HEK293 (cell line): Measurements from ENCODE around the gene DDX27.

ENCODE experiments used
- CTCF ChIA-PET: fragments of 350-600 bp; formaldehyde crosslinking; extraction: SDS; loops from one replicate; lab custom pipeline; 2021; ENCODE audit warnings: antibody characterized with exemption; lab: Yijun Ruan, JAX
- POLR2A ChIA-PET: fragments of 300-600 bp; formaldehyde crosslinking; extraction: SDS; loops from one replicate; lab custom pipeline; 2020; ENCODE audit warnings: antibody characterized with exemption, inconsistent platforms; lab: Yijun Ruan, JAX
- H3K27ac ChIP-seq: fragments of 200-500 bp; sonication (Bioruptor generic); 2 replicates; pipeline ENCODE4 v1.5.1; 2014; ENCODE audit warnings: low read depth, low read length, control low read depth, inconsistent platforms; ENCODE audit errors: extremely low read depth
- H3K36me3 ChIP-seq, 2 experiments: fragments of 200-500 bp in 1 of 2; sonication (Bioruptor generic) in 1 of 2; 1 replicate in 1 of 2; 2 replicates in 1 of 2; pipeline ENCODE4 v1.5.1; 2014 to 2017; ENCODE audit warnings: inconsistent platforms in 2 of 2, low read length in 2 of 2; ENCODE audit not compliant: control insufficient read depth in 2 of 2, insufficient read depth in 1 of 2
- H3K4me1 ChIP-seq: fragments of 200-500 bp; sonication (Bioruptor generic); 2 replicates; pipeline ENCODE4 v1.5.1; 2014; ENCODE audit warnings: mild to moderate bottlenecking, low read length, inconsistent platforms; ENCODE audit not compliant: control insufficient read depth, insufficient read depth
- H3K4me3 ChIP-seq: 2 replicates; pipeline ENCODE4 v1.5.1; 2011; ENCODE audit warnings: low read depth, mild to moderate bottlenecking, control low read depth, low read length, moderate library complexity
- H3K9me3 ChIP-seq: fragments of 200-500 bp; sonication (Bioruptor generic); 2 replicates; pipeline ENCODE4 v1.5.1; 2014; ENCODE audit warnings: low read depth, low read length, inconsistent platforms; ENCODE audit not compliant: control insufficient read depth, insufficient read depth
- BCL11B ChIP-seq: fragments of 450-650 bp; formaldehyde crosslinking; IDR thresholded peaks from 2 replicates; pipeline ENCODE4 v1.5.1; 2016; ENCODE audit warnings: low read depth, missing biosample characterization, missing genetic modification characterization
- CTCF ChIP-seq: fragments of 450-650 bp; formaldehyde crosslinking; IDR thresholded peaks from 2 replicates; pipeline ENCODE4 v1.5.1; 2016; ENCODE audit warnings: missing biosample characterization, missing genetic modification characterization
- GLIS1 ChIP-seq: fragments of 450-650 bp; formaldehyde crosslinking; IDR thresholded peaks from 2 replicates; pipeline ENCODE4 v1.5.1; 2016; ENCODE audit warnings: missing biosample characterization, missing genetic modification characterization
- HIC1 ChIP-seq: fragments of 450-650 bp; formaldehyde crosslinking; IDR thresholded peaks from 2 replicates; pipeline ENCODE4 v1.5.1; 2016; ENCODE audit warnings: missing biosample characterization, missing genetic modification characterization
- HOXA7 ChIP-seq: sonication (generic); formaldehyde crosslinking; IDR thresholded peaks from 2 replicates; pipeline ENCODE4 v1.8.1; 2022; ENCODE audit warnings: missing genetic modification reagents, borderline replicate concordance
- IKZF3 ChIP-seq: fragments of 450-650 bp; IDR thresholded peaks from 2 replicates; pipeline ENCODE4 v1.5.0; 2018; ENCODE audit warnings: missing biosample characterization, mild to moderate bottlenecking, missing genetic modification characterization, moderate library complexity
- KLF8 ChIP-seq: fragments of 450-650 bp; formaldehyde crosslinking; IDR thresholded peaks from 2 replicates; pipeline ENCODE4 v1.5.1; 2016; ENCODE audit warnings: missing biosample characterization, missing genetic modification characterization
- PATZ1 ChIP-seq: fragments of 450-650 bp; formaldehyde crosslinking; IDR thresholded peaks from 2 replicates; pipeline ENCODE4 v1.5.1; 2016; ENCODE audit warnings: missing biosample characterization, missing genetic modification characterization
- SALL2 ChIP-seq: fragments of 450-650 bp; formaldehyde crosslinking; IDR thresholded peaks from 2 replicates; pipeline ENCODE4 v1.5.0; 2017; ENCODE audit warnings: missing biosample characterization, mild to moderate bottlenecking, missing genetic modification characterization, borderline replicate concordance
- ZBTB11 ChIP-seq: fragments of 450-650 bp; formaldehyde crosslinking; conservative IDR thresholded peaks from 2 replicates; pipeline ENCODE4 v1.5.1; 2016; ENCODE audit warnings: low read depth, missing biosample characterization, missing genetic modification characterization
- ZBTB20 ChIP-seq: fragments of 450-650 bp; formaldehyde crosslinking; IDR thresholded peaks from 2 replicates; pipeline ENCODE4 v1.5.1; 2016; ENCODE audit warnings: missing biosample characterization, missing genetic modification characterization
- ZBTB48 ChIP-seq: fragments of 450-650 bp; formaldehyde crosslinking; IDR thresholded peaks from 2 replicates; pipeline ENCODE4 v1.5.1; 2016; ENCODE audit warnings: missing biosample characterization, missing genetic modification characterization
- ZFHX2 ChIP-seq: fragments of 450-650 bp; formaldehyde crosslinking; conservative IDR thresholded peaks from 2 replicates; pipeline ENCODE4 v1.5.1; 2016; ENCODE audit warnings: missing biosample characterization, missing genetic modification characterization
- ZNF133 ChIP-seq: fragments of 450-650 bp; formaldehyde crosslinking; IDR thresholded peaks from 2 replicates; pipeline ENCODE4 v1.5.1; 2016; ENCODE audit warnings: missing biosample characterization, missing genetic modification characterization
- ZNF146 ChIP-seq: fragments of 450-650 bp; formaldehyde crosslinking; IDR thresholded peaks from 2 replicates; pipeline ENCODE4 v1.5.1; 2016; ENCODE audit warnings: missing biosample characterization, missing genetic modification characterization
- ZNF157 ChIP-seq: fragments of 450-650 bp; formaldehyde crosslinking; IDR thresholded peaks from 2 replicates; pipeline ENCODE4 v1.5.1; 2016; ENCODE audit warnings: missing biosample characterization, missing genetic modification characterization
- ZNF202 ChIP-seq: fragments of 450-650 bp; formaldehyde crosslinking; IDR thresholded peaks from 2 replicates; pipeline ENCODE4 v1.5.1; 2016; ENCODE audit warnings: missing biosample characterization, missing genetic modification characterization, borderline replicate concordance
- ZNF266 ChIP-seq: fragments of 450-650 bp; formaldehyde crosslinking; IDR thresholded peaks from 2 replicates; pipeline ENCODE4 v1.5.1; 2016; ENCODE audit warnings: missing biosample characterization, missing genetic modification characterization, low read depth
- ZNF335 ChIP-seq: fragments of 450-650 bp; formaldehyde crosslinking; conservative IDR thresholded peaks from 2 replicates; pipeline ENCODE4 v1.5.1; 2016; ENCODE audit warnings: missing biosample characterization, missing genetic modification characterization
- ZNF362 ChIP-seq: fragments of 450-650 bp; formaldehyde crosslinking; IDR thresholded peaks from 2 replicates; pipeline ENCODE4 v1.5.1; 2016; ENCODE audit warnings: missing biosample characterization, missing genetic modification characterization
- ZNF530 ChIP-seq: fragments of 450-650 bp; formaldehyde crosslinking; IDR thresholded peaks from 2 replicates; pipeline ENCODE4 v1.5.1; 2016; ENCODE audit warnings: low read depth, missing biosample characterization, missing genetic modification characterization
- ZNF585B ChIP-seq: fragments of 450-650 bp; formaldehyde crosslinking; IDR thresholded peaks from 2 replicates; pipeline ENCODE4 v1.5.1; 2016; ENCODE audit warnings: missing biosample characterization, missing genetic modification characterization
- ZNF621 ChIP-seq: fragments of 450-650 bp; formaldehyde crosslinking; IDR thresholded peaks from 2 replicates; pipeline ENCODE4 v1.5.1; 2017; ENCODE audit warnings: missing biosample characterization, missing genetic modification characterization
- ZNF747 ChIP-seq: fragments of 450-650 bp; formaldehyde crosslinking; IDR thresholded peaks from 2 replicates; pipeline ENCODE4 v1.5.1; 2016; ENCODE audit warnings: missing biosample characterization, missing genetic modification characterization
- ZSCAN16 ChIP-seq: fragments of 450-650 bp; formaldehyde crosslinking; IDR thresholded peaks from 2 replicates; pipeline ENCODE4 v1.5.1; 2016; ENCODE audit warnings: missing biosample characterization, missing genetic modification characterization

Gene DDX27

GRCh38 chr20:49276961-49277785 is 58.0 kb downstream of the DDX27 start (continued):
- TF ChIP-seq SALL2 (tag by site-specific recombination), result no peak
- TF ChIP-seq HOXA7 (CRISPR knock-in tag), result no peak
- TF ChIP-seq ZNF133, result peak; percentile 24; the same call in 1 of the 2 replicates
- TF ChIP-seq ZSCAN16 (tag by site-specific recombination), result no peak
- TF ChIP-seq CTCF (tag by site-specific recombination), result peak; percentile 49
- TF ChIP-seq GLIS1 (tag by site-specific recombination), result peak; percentile 59
- peak; percentile 19; the same call in 1 of the 2 replicates for TF ChIP-seq ZNF202
- peak; percentile 97 for TF ChIP-seq ZBTB48 (tag by site-specific recombination)
- peak; percentile 75 for TF ChIP-seq PATZ1
- TF ChIP-seq ZNF157 (tag by site-specific recombination), result no peak
- TF ChIP-seq ZNF362 (tag by site-specific recombination), result peak; percentile 85
- no peak for TF ChIP-seq ZNF585B

GRCh38 chr20:49277786-49278035 is 58.5 kb downstream of the DDX27 start:
- TF ChIP-seq ZBTB11 (no peak), HOXA7 (CRISPR knock-in tag) (no peak), ZNF146 (no peak), KLF8 (tag by site-specific recombination) (no peak), ZFHX2 (tag by site-specific recombination) (peak; percentile 29; the same call in 1 of the 2 replicates), ZNF530 (tag by site-specific recombination) (no peak), ZNF335 (peak; percentile 70), ZBTB20 (tag by site-specific recombination) (peak; percentile 78; the same call in 1 of the 2 replicates), BCL11B (tag by site-specific recombination) (0 out of 2 replicates have a peak, but pooled peaks have one; percentile 34), ZNF747 (tag by site-specific recombination) (no peak), ZNF266 (no peak), IKZF3 (tag by site-specific recombination) (no peak), HIC1 (no peak), ZNF621 (tag by site-specific recombination) (no peak)
- Histone ChIP-seq H3K9me3 (no peaks in the 10 kb centered on the region), H3K4me1 (no peaks in the 10 kb centered on the region), H3K27ac (peak overlapping the region; percentile 92), H3K4me3 (peak overlapping the region; percentile 77), H3K36me3 (peaks cover 27 to 66% of the 10 kb centered on the region in 2 experiments)
- POLR2A ChIA-PET, result interaction anchor here (0.6 to 1.6 kb wide), 10 partner anchors 9 to 535 kb away, joined by 3 to 10 read pairs (median 4); partner anchors contain the start of gene SLC9A8
- CTCF ChIA-PET, result interaction anchor here (1.0 kb wide), 1 partner anchor 61 kb away, joined by 3 read pairs; no protein-coding TSS in a partner anchor
